HepG2 (cell line): ENCODE data around the gene MTUS2. TPM values are rescaled to one million over a fixed set of nuclear protein-coding genes. Genes with fewer than 3 reads are reported as not detected.

Experiments
- CTCF ChIP-seq: sonication (generic); formaldehyde crosslinking; IDR thresholded peaks from 2 replicates; pipeline ENCODE4 v1.5.0; 2020; ENCODE audit warnings: mild to moderate bottlenecking, missing genetic modification reagents, moderate library complexity
- GRHL1 ChIP-seq: sonication (generic); formaldehyde crosslinking; conservative IDR thresholded peaks from 2 replicates; pipeline ENCODE4 v1.8.0; 2022; ENCODE audit warnings: missing genetic modification reagents
- HES4 ChIP-seq: sonication (generic); formaldehyde crosslinking; IDR thresholded peaks from 2 replicates; pipeline ENCODE4 v1.9.0; 2021; ENCODE audit warnings: mild to moderate bottlenecking, missing genetic modification reagents, borderline replicate concordance
- POGZ ChIP-seq: sonication (generic); formaldehyde crosslinking; IDR thresholded peaks from 2 replicates; pipeline ENCODE4 v1.4.0; 2020; ENCODE audit warnings: mild to moderate bottlenecking, missing genetic modification reagents
- ZNF18 ChIP-seq: sonication (generic); formaldehyde crosslinking; IDR thresholded peaks from 2 replicates; pipeline ENCODE4 v1.8.0; 2022; ENCODE audit warnings: mild to moderate bottlenecking, missing genetic modification reagents; ENCODE audit not compliant: insufficient replicate concordance
- ZNF260 ChIP-seq: sonication (generic); formaldehyde crosslinking; IDR thresholded peaks from 2 replicates; pipeline ENCODE4 v1.4.0; 2020; ENCODE audit warnings: missing genetic modification reagents, low read depth, mild to moderate bottlenecking, borderline replicate concordance
- ZNF280D ChIP-seq: sonication (generic); formaldehyde crosslinking; IDR thresholded peaks from 2 replicates; pipeline ENCODE4 v1.5.1; 2020; ENCODE audit warnings: mild to moderate bottlenecking, missing genetic modification reagents
- polyA plus RNA-seq, 8 experiments: library from polyadenylated mRNA; depleted of rRNA in 3 of 8; stranded (reverse) in 7 of 8; unstranded in 1 of 8; fragments of >200 nt; fragmentation: Illumina TruSeq in 4 of 8; extraction: Trizol in 4 of 8; gene quantifications; 2 replicates each; pipeline versions ENCODE4 v1.2.1 to v1.2.3, GENCODE V29; 2011 to 2016; ENCODE audit warnings: low read depth in 4 of 8, missing spikeins in 1 of 8, mixed read lengths in 1 of 8; ENCODE audit not compliant: insufficient read depth in 1 of 8
- total RNA-seq, 5 experiments: library from RNA; depleted of rRNA; stranded (reverse); fragments of >200 nt; fragmentation: Illumina TruSeq; extraction: Trizol; gene quantifications; 2 replicates each; pipeline ENCODE4 v1.2.3, GENCODE V29; 2016; ENCODE audit warnings: low read depth in 1 of 5
- TF ChIP-seq, protein P1 (sequence below): sonication (generic); formaldehyde crosslinking; IDR thresholded peaks from 2 replicates; pipeline ENCODE4 v1.4.0; 2020; ENCODE audit warnings: missing genetic modification reagents
- TF ChIP-seq, protein P2 (sequence below), 2 experiments: sonication (generic) in 1 of 2; formaldehyde crosslinking in 1 of 2; IDR thresholded peaks; 2 replicates each; pipeline versions ENCODE4 v1.4.0 to v1.6.1; 2018 to 2020; ENCODE audit warnings: missing genetic modification reagents in 2 of 2, borderline replicate concordance in 1 of 2, low read depth in 1 of 2, mild to moderate bottlenecking in 1 of 2, missing biosample characterization in 1 of 2
- TF ChIP-seq, protein P3 (sequence below): sonication (generic); formaldehyde crosslinking; IDR thresholded peaks from 2 replicates; pipeline ENCODE4 v1.5.0; 2020; ENCODE audit warnings: missing genetic modification reagents

The MTUS2 gene
- total and polyA plus RNA-seq, 2 of the 13 experiments (the other 11 are each of a cell fraction or from before 2014, with no cell fraction given), result not detected

DNA sequence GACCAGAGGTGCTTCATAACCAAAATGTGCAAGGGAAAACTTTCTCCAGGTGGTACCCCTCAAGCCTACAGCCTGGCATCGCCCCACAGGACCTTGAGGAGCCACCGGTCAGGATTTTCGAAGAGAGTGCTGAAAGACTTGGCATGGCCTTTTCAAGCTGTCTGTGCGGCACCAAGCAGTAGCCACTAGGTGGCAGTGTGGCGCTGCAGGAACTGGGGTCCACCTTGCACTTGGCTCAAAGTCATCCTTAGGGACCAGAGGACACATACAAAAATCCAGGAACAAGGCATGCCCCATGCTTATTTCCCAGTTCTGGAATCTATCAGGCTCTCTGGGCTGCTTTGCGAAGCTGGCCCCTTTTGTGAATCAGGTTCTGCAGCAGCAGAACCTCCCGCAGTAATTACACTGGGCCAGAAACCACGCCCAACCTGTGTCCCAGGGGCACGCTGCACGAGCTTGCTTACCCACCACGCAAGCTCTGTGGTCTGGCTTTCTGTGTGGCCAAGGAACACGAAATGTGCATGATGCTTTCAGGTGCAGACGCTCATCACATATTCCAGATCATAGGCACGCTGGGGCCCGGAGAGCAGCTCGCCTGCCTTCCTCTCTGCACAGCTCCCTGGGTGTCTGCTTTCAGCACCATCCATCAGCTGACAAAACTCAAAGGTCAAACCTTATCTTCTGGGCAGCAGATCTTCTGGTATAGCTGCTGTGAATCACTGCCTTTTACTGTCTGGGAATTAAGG lies 688.2 kb downstream of the MTUS2 start (continued):
- TF ChIP-seq, protein P1, sequence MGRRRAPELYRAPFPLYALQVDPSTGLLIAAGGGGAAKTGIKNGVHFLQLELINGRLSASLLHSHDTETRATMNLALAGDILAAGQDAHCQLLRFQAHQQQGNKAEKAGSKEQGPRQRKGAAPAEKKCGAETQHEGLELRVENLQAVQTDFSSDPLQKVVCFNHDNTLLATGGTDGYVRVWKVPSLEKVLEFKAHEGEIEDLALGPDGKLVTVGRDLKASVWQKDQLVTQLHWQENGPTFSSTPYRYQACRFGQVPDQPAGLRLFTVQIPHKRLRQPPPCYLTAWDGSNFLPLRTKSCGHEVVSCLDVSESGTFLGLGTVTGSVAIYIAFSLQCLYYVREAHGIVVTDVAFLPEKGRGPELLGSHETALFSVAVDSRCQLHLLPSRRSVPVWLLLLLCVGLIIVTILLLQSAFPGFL (CRISPR knock-in tag), result no peak
- TF ChIP-seq ZNF280D (CRISPR knock-in tag), result no peak
- no peak for TF ChIP-seq HES4 (CRISPR knock-in tag)
- no peak for TF ChIP-seq POGZ (CRISPR knock-in tag)
- TF ChIP-seq, protein P2, sequence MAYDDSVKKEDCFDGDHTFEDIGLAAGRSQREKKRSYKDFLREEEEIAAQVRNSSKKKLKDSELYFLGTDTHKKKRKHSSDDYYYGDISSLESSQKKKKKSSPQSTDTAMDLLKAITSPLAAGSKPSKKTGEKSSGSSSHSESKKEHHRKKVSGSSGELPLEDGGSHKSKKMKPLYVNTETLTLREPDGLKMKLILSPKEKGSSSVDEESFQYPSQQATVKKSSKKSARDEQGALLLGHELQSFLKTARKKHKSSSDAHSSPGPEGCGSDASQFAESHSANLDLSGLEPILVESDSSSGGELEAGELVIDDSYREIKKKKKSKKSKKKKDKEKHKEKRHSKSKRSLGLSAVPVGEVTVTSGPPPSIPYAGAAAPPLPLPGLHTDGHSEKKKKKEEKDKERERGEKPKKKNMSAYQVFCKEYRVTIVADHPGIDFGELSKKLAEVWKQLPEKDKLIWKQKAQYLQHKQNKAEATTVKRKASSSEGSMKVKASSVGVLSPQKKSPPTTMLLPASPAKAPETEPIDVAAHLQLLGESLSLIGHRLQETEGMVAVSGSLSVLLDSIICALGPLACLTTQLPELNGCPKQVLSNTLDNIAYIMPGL (CRISPR knock-in tag; IDR thresholded peaks at IDR 0.05; ENCODE audit: borderline replicate concordance in 1 of 2, low read depth in 1 of 2), result no peak
- TF ChIP-seq, protein P3, sequence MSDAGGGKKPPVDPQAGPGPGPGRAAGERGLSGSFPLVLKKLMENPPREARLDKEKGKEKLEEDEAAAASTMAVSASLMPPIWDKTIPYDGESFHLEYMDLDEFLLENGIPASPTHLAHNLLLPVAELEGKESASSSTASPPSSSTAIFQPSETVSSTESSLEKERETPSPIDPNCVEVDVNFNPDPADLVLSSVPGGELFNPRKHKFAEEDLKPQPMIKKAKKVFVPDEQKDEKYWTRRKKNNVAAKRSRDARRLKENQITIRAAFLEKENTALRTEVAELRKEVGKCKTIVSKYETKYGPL, result no peak
- TF ChIP-seq ZNF260 (CRISPR knock-in tag), result no peak
- TF ChIP-seq ZNF18 (CRISPR knock-in tag), result no peak
- TF ChIP-seq GRHL1, result no peak
- TF ChIP-seq CTCF, result peak; percentile 94
